Fibroblast of skin of scalp (primary cell): Measurements from ENCODE around the gene FARS2.

Source experiments
- DNase-seq: peaks from one replicate; pipeline ENCODE4 v3.0.0-alpha.2; 2013

The FARS2 gene

GRCh38 chr6:5817869-5818268, 556.6 kb downstream of the FARS2 start:
- DNase-seq, result no peak

GRCh38 chr6:5818959-5819358, 557.6 kb downstream of the FARS2 start:
- no peak for DNase-seq
